Mammary epithelial cell (primary cell): ENCODE results near the gene MYO19.

ENCODE experiments used
- EZH2 ChIP-seq: IDR thresholded peaks from 2 replicates; pipeline ENCODE4 v1.6.1; 2012; ENCODE audit warnings: low read length, inconsistent platforms, borderline replicate concordance
- TF ChIP-seq, protein P1 (sequence below), 2 donors: IDR thresholded peaks in 1 of 2; conservative IDR thresholded peaks in 1 of 2; 2 replicates each; pipeline ENCODE4 v1.5.1; 2011 to 2012; ENCODE audit warnings: inconsistent platforms in 2 of 2, low read length in 2 of 2, mild to moderate bottlenecking in 2 of 2, control low read depth in 1 of 2, low read depth in 1 of 2; ENCODE audit not compliant: insufficient read depth in 1 of 2; ENCODE audit errors: extremely low read depth in 1 of 2

DNA sequence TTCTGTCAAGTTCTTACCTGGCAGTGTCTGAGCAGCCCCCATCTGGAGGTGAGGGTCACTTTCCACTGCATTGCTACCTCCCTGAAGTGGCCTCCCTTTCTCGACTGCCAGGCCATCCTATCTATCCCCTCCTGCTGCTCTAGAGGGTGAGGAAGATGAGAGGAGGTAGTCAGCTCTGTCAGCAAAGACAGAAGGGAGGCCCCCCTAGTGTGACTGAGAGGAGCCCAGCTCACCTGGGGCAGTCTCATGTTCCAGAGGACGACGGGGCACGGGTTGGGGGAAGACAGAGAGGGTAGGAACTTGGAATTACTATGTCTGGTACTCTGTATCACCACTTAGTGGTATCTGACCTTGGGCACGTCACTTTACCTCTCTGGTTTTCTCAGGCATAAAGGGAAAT lies 22.0 kb downstream of the MYO19 start:
- TF ChIP-seq EZH2 = no peak
- TF ChIP-seq, protein P1, sequence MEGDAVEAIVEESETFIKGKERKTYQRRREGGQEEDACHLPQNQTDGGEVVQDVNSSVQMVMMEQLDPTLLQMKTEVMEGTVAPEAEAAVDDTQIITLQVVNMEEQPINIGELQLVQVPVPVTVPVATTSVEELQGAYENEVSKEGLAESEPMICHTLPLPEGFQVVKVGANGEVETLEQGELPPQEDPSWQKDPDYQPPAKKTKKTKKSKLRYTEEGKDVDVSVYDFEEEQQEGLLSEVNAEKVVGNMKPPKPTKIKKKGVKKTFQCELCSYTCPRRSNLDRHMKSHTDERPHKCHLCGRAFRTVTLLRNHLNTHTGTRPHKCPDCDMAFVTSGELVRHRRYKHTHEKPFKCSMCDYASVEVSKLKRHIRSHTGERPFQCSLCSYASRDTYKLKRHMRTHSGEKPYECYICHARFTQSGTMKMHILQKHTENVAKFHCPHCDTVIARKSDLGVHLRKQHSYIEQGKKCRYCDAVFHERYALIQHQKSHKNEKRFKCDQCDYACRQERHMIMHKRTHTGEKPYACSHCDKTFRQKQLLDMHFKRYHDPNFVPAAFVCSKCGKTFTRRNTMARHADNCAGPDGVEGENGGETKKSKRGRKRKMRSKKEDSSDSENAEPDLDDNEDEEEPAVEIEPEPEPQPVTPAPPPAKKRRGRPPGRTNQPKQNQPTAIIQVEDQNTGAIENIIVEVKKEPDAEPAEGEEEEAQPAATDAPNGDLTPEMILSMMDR (conservative IDR thresholded peaks at IDR 0.05 in 1 of 2, IDR thresholded peaks at IDR 0.05 in 1 of 2; ENCODE audit: extremely low read depth in 1 of 2, insufficient read depth in 1 of 2, low read depth in 1 of 2, low read length in 2 of 2) = no peak
